GM18526 (cell line): ENCODE data around the gene TMEM183A.

ENCODE experiments used
- POLR2A ChIP-seq: IDR thresholded peaks from 3 replicates; pipeline ENCODE4 v1.6.1; 2011; ENCODE audit not compliant: insufficient read length; ENCODE audit errors: extremely low read depth

Gene TMEM183A, protein sequence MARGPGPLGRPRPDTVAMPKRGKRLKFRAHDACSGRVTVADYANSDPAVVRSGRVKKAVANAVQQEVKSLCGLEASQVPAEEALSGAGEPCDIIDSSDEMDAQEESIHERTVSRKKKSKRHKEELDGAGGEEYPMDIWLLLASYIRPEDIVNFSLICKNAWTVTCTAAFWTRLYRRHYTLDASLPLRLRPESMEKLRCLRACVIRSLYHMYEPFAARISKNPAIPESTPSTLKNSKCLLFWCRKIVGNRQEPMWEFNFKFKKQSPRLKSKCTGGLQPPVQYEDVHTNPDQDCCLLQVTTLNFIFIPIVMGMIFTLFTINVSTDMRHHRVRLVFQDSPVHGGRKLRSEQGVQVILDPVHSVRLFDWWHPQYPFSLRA

DNA sequence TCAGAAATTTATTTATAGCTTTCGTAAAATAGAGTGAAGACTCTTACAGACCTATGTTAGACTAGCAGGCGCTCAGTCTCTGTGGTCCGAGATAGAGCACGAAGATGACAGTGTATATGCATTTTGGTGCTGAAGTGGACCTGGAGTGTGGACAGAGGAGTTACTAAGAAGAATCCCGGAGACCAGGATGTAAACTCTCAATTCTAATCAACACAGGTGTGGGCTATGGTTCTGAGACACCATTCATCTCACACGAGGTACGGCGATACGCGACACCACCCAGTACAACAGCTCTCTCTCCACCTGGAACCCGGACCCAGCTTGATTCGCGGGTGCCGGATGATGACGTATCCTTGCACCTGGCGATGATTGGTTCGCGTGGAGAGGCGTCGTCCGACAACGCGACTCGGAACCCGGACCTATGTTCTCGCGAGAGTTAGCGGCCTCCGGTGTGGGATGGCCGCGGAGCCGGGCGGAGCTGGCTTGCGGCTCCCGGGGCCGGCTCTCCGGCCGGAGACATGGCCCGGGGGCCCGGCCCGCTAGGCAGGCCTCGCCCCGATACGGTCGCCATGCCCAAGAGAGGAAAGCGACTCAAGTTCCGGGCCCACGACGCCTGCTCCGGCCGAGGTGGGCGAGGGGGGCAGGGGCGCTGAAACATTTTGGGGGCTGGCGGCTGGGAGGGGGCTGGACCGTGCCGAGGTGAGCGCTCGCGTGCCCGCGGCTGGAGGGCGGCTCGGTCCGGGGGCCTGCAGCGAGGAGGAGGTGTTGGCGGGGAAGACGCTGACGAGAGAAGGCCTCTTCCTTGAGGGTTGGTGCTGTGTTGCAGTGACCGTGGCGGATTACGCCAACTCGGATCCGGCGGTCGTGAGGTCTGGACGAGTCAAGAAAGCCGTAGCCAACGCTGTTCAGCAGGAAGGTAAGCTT lies at the start of gene TMEM183A:
Gene TMEM183A, plus strand, starts transcription at position 427 of the 924 bp plus-strand sequence. Its CDS starts 92 bp downstream, at position 519.
- TF ChIP-seq POLR2A: peak; percentile 95

DNA sequence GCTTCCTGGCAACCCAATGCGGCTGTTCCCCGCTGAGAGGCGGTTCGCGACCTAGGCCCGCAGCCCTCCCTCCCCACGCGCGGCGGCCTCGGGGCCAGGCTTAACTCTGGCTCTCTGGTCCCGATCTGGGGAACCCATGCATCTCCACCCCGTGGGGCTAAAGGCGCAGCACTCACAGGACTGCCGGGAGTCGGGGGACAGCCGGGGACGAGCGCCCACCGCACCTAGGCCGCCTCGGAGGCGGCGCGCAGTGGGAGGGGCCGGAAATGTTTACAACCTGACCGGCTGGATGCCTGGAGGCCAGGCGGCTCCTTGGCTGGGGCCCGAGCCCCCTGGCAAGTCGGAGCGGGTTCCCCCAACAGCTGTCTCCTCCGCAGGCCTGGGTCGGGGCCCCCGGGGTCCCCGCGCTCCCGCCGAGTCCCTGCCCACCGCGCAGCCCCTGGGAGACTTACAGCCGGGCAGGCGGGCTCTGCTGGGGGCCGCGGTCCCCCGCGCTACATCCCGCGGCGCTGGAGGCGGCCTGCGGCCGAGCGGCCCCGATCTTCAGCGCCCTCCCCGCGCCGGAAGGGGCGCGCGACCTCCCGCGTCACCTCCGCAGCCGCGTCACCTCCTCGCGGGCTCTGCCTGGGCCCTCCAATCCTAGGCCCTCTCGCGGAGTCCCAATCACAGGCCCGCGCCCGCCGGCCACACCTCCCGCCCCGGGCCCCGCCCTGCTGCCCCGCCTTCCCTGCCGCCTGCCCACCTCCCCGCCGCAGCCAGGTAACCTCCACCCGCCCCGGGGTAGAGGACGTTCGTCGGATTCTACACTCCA lies 49.2 kb upstream of the TMEM183A start, which contains the start of gene ADIPOR1:
Gene ADIPOR1, minus strand, starts transcription at position 580 of the 811 bp plus-strand sequence. CDS start 7,242 bp downstream, outside the sequence.
- peak; percentile 92 for TF ChIP-seq POLR2A

DNA sequence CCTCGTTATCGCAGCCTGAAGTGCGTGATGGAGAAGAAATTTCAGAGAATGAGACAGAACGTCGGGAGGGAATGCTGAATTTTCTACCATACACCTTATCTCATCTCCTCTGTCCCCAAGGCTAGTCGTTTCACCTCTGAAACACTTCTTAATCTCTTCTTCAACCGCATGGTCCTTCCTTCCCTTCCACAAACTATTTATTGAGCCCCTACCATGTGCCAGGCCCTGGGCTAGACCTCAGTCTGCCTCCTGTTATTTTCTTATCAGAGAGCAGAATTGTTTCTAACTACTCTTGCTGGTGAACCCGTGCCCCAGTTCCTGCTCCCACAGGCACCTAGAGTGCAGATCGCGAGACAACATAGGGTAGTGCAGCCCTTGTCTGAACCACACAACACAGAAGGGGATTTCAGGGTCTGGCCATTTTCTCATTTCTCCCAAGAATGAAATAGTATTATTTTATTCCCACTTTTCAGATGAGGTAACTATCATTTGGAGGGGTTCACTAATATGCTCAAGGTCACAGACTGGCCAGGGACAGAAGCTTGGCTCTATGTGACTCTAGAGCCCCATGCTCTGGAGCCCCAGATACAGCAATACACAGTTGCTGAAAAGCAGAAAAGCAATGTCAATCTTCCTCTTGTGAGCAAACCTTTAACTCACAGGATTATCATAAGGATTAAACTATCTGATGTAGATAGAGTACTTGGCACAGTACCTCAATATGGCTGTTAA lies 48.5 kb upstream of the TMEM183A start:
- no peak for TF ChIP-seq POLR2A

DNA sequence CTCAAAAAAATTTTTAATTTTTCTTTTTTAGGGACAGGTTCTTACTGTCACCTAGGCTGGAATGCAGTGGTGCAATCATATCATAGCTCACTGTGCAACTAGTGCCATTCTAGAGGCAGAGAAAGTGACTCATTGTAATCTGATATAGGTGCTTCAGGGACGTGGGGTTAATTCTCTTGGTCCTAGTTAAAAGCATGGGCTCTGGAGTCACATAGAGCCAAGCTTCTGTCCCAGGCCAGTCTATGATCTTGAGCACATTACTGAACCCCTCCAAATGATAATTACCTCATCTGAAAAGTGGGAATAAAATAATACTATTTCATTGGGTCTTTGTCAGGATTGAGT lies 47.9 kb upstream of the TMEM183A start:
- TF ChIP-seq POLR2A: no peak

DNA sequence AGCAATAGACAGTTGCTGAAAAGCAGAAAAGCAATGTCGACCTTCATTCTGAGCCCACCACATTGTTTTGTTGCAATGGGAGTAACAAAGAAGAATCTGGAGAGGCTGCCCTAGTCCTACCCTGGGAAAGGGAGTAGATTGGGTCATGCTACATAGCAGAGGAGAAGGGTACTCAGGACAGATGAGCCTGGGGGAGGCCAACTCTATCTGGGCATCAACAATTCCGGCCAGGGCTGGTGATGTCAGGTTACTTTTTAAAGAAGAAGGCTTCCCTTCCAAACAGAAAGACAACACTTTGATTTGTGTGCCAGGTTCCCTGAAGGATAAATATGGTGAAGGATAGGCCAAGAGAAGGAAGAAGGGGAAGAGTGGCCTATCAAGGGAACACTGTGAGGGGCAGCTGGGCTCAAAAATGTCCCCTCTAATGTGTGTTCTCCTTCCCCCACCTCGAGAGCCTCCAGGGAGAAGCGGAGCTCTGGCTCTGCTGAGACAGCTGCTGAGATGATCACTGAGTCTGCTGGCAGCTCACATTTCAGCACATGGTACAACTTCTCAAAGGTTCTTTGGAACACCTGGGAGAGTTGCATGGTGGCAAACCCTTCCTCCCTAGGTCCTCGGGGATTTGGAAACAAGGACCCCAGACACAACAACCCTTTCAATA lies 45.8 kb upstream of the TMEM183A start:
- TF ChIP-seq POLR2A: no peak

DNA sequence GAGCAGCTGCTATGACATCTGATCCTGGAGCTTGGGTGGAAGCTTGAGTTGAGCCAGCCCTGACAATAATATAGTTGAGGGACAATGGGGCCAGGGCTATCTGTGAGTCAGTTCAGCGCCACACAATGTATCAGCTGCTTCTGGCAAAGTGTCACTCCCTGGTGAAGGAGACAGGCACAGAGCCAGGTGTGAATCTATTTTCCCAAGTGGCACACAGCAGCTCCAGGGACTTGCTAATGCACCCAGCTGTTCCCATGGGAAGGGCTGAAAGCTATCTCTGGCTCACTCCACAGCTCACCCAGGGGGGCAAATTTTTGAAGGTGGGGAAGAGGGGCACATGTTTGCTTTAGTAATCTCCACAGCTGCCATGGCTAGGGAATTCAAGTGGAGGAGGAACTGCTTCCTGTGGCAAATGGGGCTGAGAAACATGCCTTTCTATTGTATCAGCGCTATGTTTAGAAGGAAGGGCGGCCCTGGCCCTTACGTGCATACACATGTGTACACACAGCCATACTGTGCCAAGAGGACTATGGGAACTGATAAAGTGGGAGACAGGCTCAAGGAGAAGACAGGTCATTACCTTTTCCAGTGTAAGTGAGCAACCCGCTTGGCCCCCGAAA lies 42.3 kb upstream of the TMEM183A start:
- TF ChIP-seq POLR2A: no peak

DNA sequence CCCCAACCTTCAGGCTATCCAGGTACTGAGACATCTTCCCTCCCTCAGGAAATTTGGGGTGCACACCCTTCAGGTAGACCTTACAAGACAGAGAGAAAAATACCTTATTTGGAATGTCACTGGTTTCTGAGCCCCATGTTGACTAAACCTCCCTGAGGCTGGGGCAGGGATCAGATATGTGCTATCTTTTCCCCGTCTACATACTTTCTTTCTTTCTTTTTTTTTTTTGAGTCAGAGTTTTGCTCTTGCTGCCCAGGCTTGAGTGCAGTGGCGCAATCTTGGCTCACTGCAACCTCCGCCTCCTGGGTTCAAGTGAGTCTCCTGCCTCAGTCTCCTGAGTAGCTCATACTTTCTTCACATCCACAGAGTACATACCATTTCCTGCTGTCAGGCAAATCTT lies 41.8 kb upstream of the TMEM183A start:
- no peak for TF ChIP-seq POLR2A

DNA sequence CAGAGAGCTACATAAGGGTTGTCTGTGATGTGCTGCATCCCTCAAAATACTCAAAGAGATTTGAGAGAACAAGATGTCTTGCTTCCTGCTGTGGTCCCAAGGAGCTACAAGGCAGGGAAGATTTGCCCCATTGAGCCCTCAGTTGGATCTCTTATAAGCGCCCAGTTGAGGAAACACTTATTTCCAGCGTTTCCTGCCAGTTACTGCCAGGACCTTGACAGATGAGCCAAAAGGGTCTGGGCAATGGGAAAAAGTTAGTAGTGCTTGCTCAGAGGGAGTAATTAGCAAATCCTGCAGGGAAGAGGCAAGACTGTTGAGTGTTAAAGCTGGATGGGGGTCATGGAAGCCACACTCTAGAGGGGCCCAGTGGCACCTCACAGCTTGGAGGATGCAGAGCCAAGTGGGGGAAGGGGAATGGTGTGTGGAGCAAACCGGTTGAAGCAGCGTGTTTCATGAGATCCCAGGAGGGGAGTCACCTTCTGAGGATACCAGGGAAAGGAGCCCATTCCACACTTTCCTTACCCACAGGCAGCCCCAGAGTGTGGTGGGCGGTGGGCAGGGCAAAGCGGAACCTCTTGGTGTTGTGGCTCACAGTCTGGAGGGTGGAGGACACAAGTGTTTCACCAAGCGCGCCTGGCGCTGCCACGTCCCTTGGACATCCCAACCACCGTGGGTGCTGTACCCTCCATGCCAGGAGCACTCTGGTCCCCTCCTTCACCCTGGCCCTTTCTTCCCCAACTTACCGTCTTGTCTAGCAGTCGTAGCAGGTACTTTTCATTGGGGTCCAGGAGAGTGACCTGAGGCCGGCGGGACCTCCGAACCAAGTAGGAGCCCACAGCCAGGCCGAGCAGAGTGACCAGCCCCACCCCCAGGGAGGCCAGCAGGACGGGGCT lies 40.9 kb upstream of the TMEM183A start:
- TF ChIP-seq POLR2A: no peak

DNA sequence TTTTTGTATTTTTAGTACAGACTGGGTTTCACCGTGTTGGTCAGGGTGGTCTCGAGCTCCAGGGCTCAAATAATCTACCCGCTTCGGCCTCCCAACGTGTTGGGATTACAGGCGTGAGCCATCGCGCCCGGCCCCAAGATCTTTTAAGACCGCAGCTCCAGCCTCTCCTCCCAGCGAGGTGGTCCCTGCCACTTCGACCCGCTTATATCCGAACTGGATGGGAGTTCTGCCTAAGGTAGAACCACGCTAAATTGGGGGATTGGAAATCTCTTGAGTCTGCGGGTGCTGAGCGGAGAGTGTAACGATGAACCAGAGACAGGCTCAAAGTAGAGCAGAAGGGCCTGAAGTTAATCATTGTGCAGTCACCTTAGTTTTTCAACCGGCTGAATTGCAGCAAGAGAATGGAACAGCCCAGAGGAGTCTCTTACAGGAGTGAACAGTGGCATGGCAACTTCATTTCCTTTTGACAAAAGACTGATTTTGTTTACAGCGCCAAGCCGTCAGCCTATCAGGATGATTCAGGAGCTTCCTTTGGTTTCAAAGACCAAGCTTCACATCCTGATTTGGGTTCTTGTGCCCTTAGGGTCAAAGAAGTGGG lies 39.4 kb upstream of the TMEM183A start:
- TF ChIP-seq POLR2A: no peak

DNA sequence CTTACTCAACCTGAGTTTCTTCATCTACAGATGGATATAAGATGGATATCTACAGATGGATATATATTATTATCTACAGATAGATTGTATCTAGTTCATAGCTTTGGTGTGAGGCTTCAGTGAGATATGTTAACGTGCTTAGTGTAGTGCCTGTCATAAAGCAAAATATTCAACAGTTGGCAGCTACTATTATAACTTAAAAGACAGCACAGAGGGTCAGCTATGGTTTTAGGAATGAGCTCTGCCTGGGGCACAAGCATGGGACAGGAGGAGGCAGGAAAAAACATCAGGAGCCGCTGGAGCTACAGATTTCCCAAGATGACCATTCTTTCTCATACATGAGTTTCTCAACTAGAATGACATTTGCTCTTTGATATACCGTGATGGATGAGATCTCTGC lies 38.8 kb upstream of the TMEM183A start:
- no peak for TF ChIP-seq POLR2A

DNA sequence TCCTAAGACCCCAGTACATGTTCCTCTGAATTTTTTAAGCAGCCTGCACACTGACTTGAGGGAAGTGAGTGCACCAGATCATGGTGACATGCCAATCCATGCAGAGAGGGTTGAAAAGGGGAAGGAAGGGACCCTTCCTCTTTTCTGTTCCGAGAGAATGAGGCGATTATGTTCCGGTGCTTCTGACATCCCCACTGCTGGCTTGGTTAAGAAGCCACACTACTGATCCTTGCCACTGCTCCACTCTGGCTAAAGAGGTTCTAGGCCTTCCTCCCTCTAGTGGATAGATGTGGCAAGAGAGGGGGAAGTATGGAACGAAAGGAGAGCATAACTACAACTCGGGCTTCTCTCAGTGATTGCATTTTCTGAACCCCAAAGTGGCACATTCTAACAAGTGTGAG lies 38.3 kb upstream of the TMEM183A start:
- TF ChIP-seq POLR2A: no peak

DNA sequence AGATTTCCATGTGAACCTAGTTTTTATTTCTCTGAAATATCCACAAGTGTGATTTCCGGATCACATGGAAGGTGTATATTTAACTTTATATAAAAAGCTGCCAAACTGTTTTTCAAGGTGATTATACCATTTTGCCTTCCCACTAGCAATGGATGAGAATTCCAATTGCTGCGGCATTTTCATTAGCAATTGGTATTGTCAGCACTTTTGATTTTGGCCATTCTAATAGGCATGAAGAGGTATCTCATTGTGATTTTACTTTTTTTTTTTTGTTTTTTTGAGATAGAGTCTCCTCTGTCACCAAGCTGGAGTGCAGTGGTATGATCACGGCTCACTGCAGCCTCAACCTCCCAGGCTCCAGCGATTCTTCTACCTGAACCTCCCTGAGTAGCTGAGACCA lies 35.1 kb upstream of the TMEM183A start:
- no peak for TF ChIP-seq POLR2A
